Endometrial microvascular endothelial cells (primary cell): ENCODE results near the gene HBZ. TPM values are rescaled to one million over a fixed set of nuclear protein-coding genes. Genes with fewer than 3 reads are reported as not detected.
"Not testable (repeated sequence)": the region's sequence is repeated elsewhere in the genome, so short reads cannot be mapped to it uniquely, and the experiment has no call there.

ENCODE experiments used
- in situ Hi-C: cut with HindIII; loops from 2 replicates; pipeline ENCODE4 v1.10.0; 2017; ENCODE audit warnings: low sequenced_read_pairs, low pct_unique_long_range_greater_than_20kb; ENCODE audit errors: inconsistent ontology term
- total RNA-seq: library from RNA; depleted of rRNA; stranded (reverse); fragments of >200 nt; gene quantifications from one replicate; pipeline ENCODE4 v1.2.3, GENCODE V29; 2015; ENCODE audit errors: inconsistent ontology term

The HBZ gene
- not detected for total RNA-seq

- in situ Hi-C loops: no loop called here
Observed at GRCh38 chr16:152141-153128, at the start of gene HBZ. HBZ (plus strand) TSS chr16:152644; CDS start chr16:152910, 266 bp downstream.

GRCh38 chr16:104355-104754 is 48.1 kb upstream of the HBZ start:
- in situ Hi-C loops: no loop called here

- in situ Hi-C loops: no loop called here
Observed at GRCh38 chr16:104928-105327, 47.5 kb upstream of the HBZ start.

GRCh38 chr16:105521-105920 is 46.9 kb upstream of the HBZ start:
- in situ Hi-C loops: no loop called here

GRCh38 chr16:106623-107324 is 45.7 kb upstream of the HBZ start:
- in situ Hi-C loops: no loop called here

- in situ Hi-C loops: no loop called here
Observed at GRCh38 chr16:112153-112840, 40.1 kb upstream of the HBZ start.

- in situ Hi-C loops: no loop called here
Observed at GRCh38 chr16:114327-114726, 38.1 kb upstream of the HBZ start.

GRCh38 chr16:116015-116414 is 36.4 kb upstream of the HBZ start:
- in situ Hi-C loops: no loop called here

GRCh38 chr16:117379-118365 is 34.8 kb upstream of the HBZ start:
- in situ Hi-C loops: no loop called here

GRCh38 chr16:118857-119256 is 33.6 kb upstream of the HBZ start:
- in situ Hi-C loops: no loop called here

GRCh38 chr16:119295-119694 is 33.1 kb upstream of the HBZ start:
- in situ Hi-C loops: no loop called here

- in situ Hi-C loops: no loop called here
Observed at GRCh38 chr16:119835-120491, 32.5 kb upstream of the HBZ start.

GRCh38 chr16:120756-121155 is 31.7 kb upstream of the HBZ start:
- in situ Hi-C loops: no loop called here

- in situ Hi-C loops: no loop called here
Observed at GRCh38 chr16:122361-122760, 30.1 kb upstream of the HBZ start.

GRCh38 chr16:123558-124350 is 28.7 kb upstream of the HBZ start:
- in situ Hi-C loops: not testable (repeated sequence)

- in situ Hi-C loops: no loop called here
Observed at GRCh38 chr16:125011-125410, 27.4 kb upstream of the HBZ start.

- in situ Hi-C loops: no loop called here
Observed at GRCh38 chr16:129075-129474, 23.4 kb upstream of the HBZ start.
